ENCODE measurements around the gene NCAPH2. TPM values are rescaled to one million over a fixed set of nuclear protein-coding genes. Genes with fewer than 3 reads are reported as not detected.
A peak's percentile ranks its signal among the peaks of the same experiment; 100 is the strongest.

Gene NCAPH2
- total RNA-seq, 2 donors from 2014 or later: 30.6 to 35.9 TPM

GRCh38 chr22:50469377-50470305, 38.4 kb upstream of the NCAPH2 start:
- 36 to 100% methylated on average over 3 to 25 of the region's 25 CpGs for WGBS, 2 donors
- H3K9me3 ChIP-seq: no peaks in the 10 kb centered on the region
- DNase-seq (peak; percentile 47 to 80 (median 77)), ATAC-seq (peak; percentile 6)
- intact Hi-C loops (cut with DNase I): loop anchor here (5.0 kb wide), 1 partner anchor 33 kb away; no protein-coding TSS in a partner anchor
- H3K4me3 ChIP-seq: no peak overlapping the region
- H3K4me1 ChIP-seq: peaks cover 50% of the 10 kb centered on the region
- TF ChIP-seq POLR2A (IDR thresholded peaks at IDR 0.05): no peak
- no peak for TF ChIP-seq CTCF (IDR thresholded peaks at IDR 0.05)
- peak overlapping the region in 3 of 4 donors; percentile 9 to 46 (median 16) for H3K27ac ChIP-seq
- peaks cover 18 to 25% of the 10 kb centered on the region in 2 donors for H3K36me3 ChIP-seq (replicated peaks in 1 of 2; ENCODE audit: insufficient read depth in 1 of 2, low read depth in 2 of 2)
- no peaks in the 10 kb centered on the region for H3K27me3 ChIP-seq

GRCh38 chr22:50470491-50470890, 37.5 kb upstream of the NCAPH2 start:
- Histone ChIP-seq H3K4me3 (no peak overlapping the region), H3K9me3 (no peaks in the 10 kb centered on the region), H3K27me3 (no peaks in the 10 kb centered on the region), H3K36me3 (replicated peaks in 1 of 2; ENCODE audit: insufficient read depth in 1 of 2, low read depth in 2 of 2) (peaks cover 16 to 19% of the 10 kb centered on the region in 2 donors), H3K4me1 (peaks cover 54% of the 10 kb centered on the region), H3K27ac (peak overlapping the region in 2 of 4 donors; percentile 9 to 46)
- 51% methylated on average over 6 of the region's 6 CpGs; no CpG with 5 or more reads in 1 of the 2 donors for WGBS, 2 donors
- ATAC-seq (no peak), DNase-seq (no peak)
- no peak for TF ChIP-seq POLR2A (IDR thresholded peaks at IDR 0.05)
- no peak for TF ChIP-seq CTCF (IDR thresholded peaks at IDR 0.05)
- intact Hi-C loops (cut with DNase I): no loop called here

GRCh38 chr22:50471197-50471847, 36.7 kb upstream of the NCAPH2 start:
- H3K27ac ChIP-seq: no peak overlapping the region
- peaks cover 8 to 11% of the 10 kb centered on the region in 2 donors for H3K36me3 ChIP-seq (replicated peaks in 1 of 2; ENCODE audit: insufficient read depth in 1 of 2, low read depth in 2 of 2)
- no peak for DNase-seq
- H3K9me3 ChIP-seq: no peaks in the 10 kb centered on the region
- TF ChIP-seq CTCF (IDR thresholded peaks at IDR 0.05) (no peak), POLR2A (IDR thresholded peaks at IDR 0.05) (no peak)
- no peaks in the 10 kb centered on the region for H3K27me3 ChIP-seq
- intact Hi-C loops (cut with DNase I): no loop called here
- no peak overlapping the region for H3K4me3 ChIP-seq
- no peak for ATAC-seq
- 78 to 79% methylated on average over 5 to 21 of the region's 21 CpGs for WGBS, 2 donors
- H3K4me1 ChIP-seq: peaks cover 56% of the 10 kb centered on the region

GRCh38 chr22:50471962-50472361, 36.1 kb upstream of the NCAPH2 start:
- ATAC-seq: no peak
- Histone ChIP-seq H3K9me3 (no peaks in the 10 kb centered on the region), H3K36me3 (replicated peaks in 1 of 2; ENCODE audit: insufficient read depth in 1 of 2, low read depth in 2 of 2) (peaks cover 1 to 5% of the 10 kb centered on the region in 2 donors), H3K27ac (no peak overlapping the region), H3K4me1 (peaks cover 56% of the 10 kb centered on the region), H3K4me3 (no peak overlapping the region), H3K27me3 (no peaks in the 10 kb centered on the region)
- TF ChIP-seq CTCF (IDR thresholded peaks at IDR 0.05) (no peak), POLR2A (IDR thresholded peaks at IDR 0.05) (no peak)
- 50 to 76% methylated on average over 1 to 5 of the region's 5 CpGs for WGBS, 2 donors
- no peak for DNase-seq
- intact Hi-C loops (cut with DNase I): no loop called here
